Posterior cingulate gyrus (tissue), 11 donors: ENCODE results near the gene MBNL1.

Source experiments
- DNase-seq, 10 donors: peaks; one replicate each; pipeline versions ENCODE4 v3.0.0 to v3.0.0-alpha.2; 2020 to 2021; ENCODE audit warnings: mixed read lengths in 3 of 10
- intact Hi-C: fragments of 100-400 bp; cut with DNase I; formaldehyde crosslinking; loops from one replicate; pipeline ENCODE4 v1.15.1; 2023

Gene MBNL1

DNA sequence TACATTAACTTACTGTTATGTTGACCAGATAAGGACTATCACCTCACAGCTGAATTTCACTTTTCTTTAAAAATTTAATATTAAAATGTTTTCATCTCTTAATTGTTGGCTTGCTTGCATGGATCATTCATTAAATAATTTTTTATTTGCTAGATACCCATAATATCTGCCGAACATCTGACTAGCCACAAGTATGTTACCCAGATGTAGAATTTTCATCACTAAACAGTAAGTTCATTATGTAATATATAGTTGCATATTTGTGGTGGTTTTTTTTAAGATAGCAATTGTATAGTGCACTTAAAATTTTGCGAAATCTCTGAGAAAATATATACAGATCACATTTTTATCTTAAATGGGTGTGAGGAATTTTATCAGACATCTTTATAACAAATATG is 190.4 kb downstream of the MBNL1 start:
- no peak for DNase-seq
- intact Hi-C loops: no loop called here

DNA sequence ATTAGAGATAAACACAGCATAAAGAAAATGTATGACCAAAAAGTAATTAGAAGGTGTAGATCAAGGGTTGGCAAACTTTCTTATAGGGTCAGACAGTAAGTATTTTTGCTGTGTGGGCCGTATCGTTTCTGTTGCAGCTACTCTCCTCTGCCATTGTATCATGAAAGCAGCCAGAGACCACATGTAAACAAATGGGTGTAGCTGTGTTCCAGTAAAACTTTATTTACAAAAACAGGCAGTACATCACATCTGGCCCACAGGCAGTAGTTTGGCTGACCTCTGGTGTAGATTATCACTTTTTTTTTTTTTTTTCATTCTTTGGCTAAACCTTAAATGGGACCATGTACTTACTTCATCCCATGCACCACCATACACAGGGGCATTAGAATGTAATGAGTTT is 190.8 kb downstream of the MBNL1 start:
- intact Hi-C loops: no loop called here

DNA sequence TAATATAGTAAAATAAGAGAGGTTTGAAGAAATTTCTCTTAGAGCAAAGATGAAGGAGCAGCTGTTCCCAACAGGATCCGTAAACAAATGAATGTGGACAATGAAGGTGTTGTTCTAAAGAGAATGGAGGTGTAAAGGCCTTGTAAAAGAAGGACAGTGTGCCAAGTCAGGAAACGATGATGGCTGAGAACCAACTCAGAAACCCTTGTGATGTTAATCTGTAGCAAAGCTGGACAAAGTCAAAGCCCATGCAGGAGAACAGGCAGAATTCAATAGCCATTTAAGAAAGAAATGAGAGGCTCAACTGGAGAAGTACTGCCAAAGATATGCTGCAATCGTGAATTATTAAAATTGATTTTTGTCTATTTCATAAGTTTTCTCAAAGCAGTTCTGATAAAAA is 192.2 kb downstream of the MBNL1 start:
- DNase-seq: no peak

More for the DNA sequence above, 190.8 kb downstream of the MBNL1 start:
- no peak for DNase-seq

DNA sequence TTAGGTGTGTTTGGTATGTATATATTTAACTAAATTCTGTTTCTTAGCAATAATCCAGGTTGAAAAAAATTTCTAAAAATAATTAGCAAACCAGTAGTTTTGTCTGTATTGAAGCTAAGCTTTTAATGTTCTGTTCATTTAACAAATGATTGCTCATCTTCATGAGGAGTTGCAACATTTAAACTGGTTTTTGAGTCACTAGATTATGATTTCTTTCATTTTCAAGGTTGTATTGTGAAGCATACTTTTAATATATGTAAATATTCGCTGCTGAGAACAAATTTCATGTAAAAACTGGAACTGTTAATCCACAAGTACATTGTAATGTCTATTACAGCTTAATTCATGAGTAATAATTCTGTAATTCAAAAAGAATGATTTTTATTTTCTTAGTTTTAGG is 192.7 kb downstream of the MBNL1 start:
- DNase-seq: no peak
- intact Hi-C loops: no loop called here

More for the DNA sequence above, 192.2 kb downstream of the MBNL1 start:
- intact Hi-C loops: no loop called here

DNA sequence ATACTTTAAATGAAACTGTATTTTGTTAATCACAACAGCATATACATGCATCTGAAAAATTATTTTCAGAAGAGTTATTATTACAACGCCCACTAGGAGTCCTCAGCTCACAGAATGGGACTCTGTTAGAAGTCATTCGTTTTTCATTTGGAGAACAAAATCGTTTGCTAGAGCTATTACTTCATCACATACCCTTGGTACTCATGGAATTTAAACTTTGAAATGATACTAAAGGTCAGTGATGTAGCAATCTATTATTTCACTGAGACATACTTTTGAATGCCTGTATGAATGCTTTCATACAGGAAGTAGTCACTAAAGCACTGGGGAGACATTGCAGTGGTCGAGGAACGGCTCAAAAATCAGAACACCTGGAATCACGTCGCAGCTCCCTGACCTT is 198.1 kb downstream of the MBNL1 start:
- intact Hi-C loops: no loop called here
- no peak for DNase-seq

DNA sequence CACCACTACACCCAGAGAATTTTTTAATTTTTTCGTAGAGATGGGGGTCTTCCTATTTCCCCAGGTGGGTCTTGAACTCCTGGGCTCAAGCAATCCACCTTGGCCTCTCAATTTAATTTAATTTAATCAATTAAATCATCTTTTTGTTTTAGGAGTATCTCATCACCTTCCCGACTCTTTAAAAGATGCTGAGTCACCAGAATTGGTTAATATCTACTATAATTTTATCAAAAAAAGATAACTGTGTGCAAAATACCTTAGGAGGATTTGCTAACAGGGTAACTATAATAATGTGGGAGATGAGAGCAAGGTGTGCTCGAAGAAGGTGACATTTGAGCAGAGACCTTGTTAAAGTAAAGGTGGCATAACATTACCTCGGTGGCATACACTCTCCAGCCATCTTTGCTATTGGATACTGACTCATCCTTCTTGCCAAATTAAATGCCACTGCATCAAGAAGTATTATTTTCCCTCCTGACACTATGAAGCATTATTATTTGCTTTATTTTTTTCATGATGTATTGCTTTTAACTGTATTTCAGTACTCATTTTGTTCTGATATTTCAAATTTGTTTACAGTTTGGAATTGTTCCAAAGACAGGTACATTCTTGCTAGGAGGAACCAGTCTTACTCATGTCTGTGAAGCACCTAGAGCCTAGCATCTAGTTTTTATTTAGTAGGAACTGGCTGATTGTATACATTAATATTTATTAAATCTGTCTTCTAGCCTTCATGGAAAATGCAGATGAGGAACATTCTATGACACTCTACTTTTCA is 200.7 kb downstream of the MBNL1 start:
- intact Hi-C loops: loop anchor here (5.0 kb wide), 4 partner anchors 58 to 397 kb away; no protein-coding TSS in a partner anchor
- no peak for DNase-seq

DNA sequence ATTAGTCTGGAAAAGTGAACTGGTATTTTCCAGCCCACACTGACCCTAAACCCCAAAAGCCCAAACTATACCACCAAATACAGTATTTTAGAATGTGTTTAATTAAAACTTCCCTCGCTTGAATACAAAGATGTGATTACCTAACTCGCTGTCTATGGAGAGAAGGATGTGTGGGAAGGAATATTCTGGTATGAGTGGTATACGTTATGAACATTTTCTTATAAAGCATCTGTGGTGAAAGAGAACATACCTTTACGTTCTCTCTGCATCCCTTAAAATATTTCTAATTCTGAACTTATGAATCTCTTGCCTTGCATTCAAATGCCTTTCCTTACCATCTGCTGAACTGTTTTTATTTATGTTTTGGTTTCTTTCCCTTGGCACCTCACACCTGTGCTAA is 201.4 kb downstream of the MBNL1 start:
- intact Hi-C loops: loop anchor here (5.0 kb wide), 4 partner anchors 57 to 398 kb away; no protein-coding TSS in a partner anchor

DNA sequence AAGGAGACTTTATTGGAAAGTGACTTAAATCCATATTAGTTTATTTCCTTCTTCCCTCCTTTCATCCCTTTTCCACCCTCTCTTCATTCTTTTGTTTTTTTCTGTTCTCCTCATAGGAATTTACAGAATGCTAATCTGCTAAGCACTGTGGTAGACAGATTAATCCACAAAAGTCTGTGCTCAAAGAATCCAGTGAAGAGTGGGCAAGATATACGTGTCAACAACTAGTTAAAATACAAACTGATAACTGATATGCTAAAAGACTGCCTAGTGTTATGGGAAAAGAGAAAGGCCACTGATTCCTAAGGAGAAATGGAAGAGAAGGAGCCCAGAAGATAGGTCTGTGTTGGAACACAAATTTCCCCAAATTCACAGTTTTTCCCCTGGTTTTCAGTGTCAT is 202.2 kb downstream of the MBNL1 start:
- intact Hi-C loops: loop anchor here (5.0 kb wide), 4 partner anchors 56 to 399 kb away; no protein-coding TSS in a partner anchor
- DNase-seq: no peak

More for the DNA sequence above, 201.4 kb downstream of the MBNL1 start:
- DNase-seq: no peak

DNA sequence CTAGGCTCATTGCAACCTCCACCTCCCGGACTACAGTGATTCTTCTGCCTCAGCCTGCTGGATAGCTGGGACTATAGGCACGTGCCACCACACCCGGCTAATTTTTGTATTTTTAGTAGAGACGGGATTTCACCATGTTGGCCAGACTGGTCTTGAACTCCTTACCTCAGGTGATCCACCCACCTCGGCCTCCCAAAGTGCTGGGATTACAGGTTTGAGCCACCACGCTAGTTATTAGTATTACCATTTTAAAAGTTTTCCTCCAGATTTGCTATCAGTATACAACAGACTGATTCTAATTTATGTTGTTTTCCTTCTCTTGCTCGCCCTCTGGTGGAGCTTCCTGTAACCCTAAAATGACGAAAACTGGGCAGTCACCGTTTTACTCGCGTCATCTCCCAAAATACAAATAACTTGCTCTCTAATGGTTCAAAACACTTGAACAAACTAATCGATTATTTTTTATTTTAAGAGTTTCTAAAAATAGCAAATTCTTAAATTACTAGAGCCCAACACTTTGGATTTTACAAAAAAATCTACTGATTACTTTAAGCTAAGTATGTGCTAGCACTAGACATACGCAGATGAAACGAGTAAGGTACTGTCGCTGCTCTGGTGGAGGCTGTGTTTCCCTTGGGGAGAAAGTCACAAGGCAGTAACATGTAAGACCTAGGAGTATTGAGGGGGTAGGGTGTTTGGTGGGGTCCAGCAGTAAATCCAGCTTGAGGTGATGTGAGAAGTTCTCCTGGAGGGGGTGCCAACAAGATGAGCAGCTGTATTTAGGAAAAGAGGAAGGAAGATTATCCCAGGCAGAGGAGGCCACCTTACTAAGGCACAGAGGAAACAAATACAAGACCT is 203.3 kb downstream of the MBNL1 start:
- DNase-seq: peak in 8 of 10 donors; percentile 23 to 84 (median 60)
- intact Hi-C loops: loop anchor here (5.0 kb wide), 4 partner anchors 55 to 400 kb away; no protein-coding TSS in a partner anchor

DNA sequence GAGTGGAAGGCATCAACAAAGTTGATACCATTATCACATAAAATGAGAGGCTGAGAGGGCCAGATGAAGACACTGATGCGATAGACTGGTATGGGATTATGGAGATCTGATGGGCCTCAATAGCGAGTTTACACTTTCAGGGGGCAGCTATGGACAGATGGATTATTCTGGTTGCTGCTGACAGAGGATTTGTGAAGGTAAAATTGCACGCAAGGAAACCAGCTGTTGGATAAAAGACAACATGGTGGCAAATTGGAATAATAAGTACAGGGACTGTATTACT is 203.9 kb downstream of the MBNL1 start:
- DNase-seq: no peak
- intact Hi-C loops: loop anchor here (5.0 kb wide), 4 partner anchors 55 to 400 kb away; no protein-coding TSS in a partner anchor

DNA sequence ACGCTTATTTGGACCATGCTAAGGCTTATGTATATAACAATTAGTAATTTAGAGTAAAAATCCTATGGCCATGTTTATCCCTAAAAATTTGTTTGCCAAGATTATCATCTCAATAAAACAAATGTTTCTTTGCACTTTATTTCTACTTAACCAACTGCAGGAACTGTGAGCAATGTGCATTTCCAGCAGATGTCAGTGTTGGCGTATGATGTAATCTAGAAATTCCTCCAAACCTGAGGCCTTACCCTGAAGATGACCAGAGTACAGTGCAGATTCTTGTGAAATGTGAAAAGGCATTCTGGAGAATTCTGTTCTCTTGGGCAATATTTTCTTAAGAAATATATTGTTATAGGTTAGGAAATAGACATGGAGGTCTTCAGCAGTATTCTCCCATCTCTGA is 205.9 kb downstream of the MBNL1 start:
- intact Hi-C loops: loop anchor here (5.0 kb wide), 4 partner anchors 53 to 402 kb away; no protein-coding TSS in a partner anchor

DNA sequence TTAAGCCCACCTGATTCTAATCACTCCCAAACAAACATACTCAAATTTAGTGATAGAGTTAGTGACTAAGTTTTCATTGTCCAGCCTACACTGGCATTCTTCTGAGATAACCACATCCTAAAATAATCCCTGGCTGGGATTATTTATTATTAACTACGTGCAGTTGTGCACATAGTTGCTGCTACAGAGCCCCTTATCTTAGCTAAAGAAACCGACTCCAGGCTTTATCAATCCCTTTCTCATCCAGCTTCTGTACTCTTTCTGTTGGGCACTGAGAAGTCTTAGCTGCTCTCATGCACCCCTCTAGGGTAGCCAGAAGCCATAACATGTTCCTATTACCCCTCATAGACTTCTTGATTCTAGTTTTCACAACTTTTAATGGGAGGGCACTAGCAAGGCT is 208.7 kb downstream of the MBNL1 start:
- no peak for DNase-seq
- intact Hi-C loops: no loop called here

More for the DNA sequence above, 205.9 kb downstream of the MBNL1 start:
- peak in 1 of 10 donors; percentile 19 for DNase-seq

DNA sequence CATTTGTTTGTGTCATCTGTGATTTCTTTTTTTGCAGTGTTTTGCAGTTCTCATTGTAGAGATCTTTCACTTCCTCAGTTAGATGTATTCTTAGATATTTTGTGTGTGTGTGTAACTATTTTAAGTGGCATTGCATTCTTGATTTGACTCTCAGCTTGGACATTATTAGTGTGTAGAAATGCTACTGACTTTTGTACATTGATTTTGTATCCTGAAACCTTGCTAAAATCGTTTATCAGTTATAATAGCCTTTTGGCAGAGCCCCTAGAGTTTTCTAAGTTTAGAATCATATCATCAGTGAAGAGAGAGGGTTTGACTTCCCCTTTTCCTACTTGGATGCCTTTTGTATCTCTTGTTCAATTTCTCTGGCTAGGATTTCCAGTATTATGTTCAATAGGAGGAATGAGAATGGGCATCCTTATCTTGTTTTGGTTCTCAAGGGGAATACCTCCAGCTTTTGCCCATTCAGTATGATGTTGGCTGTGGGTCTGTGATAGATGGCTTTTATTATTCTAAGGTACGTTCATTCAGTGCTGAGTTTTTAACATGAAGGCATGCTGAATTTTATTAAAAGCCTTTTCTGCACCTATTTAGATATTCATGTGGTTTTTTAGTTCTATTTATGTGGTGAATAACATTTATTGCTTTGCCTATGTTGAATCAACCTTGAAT is 211.7 kb downstream of the MBNL1 start:
- DNase-seq: no peak
- intact Hi-C loops: no loop called here

DNA sequence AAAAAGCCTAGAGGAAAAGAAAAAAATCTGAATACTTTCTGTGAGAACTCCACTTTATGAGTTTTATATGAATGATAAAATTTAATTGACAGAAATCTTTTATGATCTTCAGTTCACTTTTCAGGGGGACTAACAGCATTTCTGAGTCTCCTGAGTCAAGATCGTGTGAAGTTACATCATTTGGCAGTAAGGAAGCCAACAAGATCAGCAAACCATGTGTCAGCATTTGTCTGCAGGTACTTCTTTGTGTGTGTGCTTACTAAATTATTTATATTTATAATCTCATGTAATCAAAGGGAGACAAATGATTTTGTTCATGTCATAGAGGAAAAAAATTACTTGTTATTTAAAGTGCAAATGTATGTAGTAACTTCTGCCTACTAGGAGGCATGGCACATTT is 217.6 kb downstream of the MBNL1 start:
- no peak for DNase-seq
- intact Hi-C loops: no loop called here

DNA sequence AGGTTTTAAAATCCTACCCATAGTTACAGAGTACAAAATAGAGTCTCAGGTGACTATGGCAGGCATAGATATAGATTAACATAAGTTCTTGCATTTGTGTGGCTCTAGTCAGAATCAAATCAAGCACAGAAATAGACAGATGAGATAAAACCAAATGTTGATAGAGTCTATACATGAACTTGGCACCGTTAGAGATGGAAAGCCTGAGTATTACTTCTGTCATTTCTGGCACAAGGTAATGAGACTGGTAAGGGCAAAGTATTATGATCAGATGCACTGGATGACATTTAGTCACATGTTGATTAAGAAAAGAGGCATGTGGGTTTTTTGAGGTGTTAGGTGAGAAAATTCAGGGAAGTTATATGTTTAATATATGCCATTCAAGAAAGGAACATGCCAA is 219.7 kb downstream of the MBNL1 start:
- DNase-seq: no peak
- intact Hi-C loops: no loop called here

DNA sequence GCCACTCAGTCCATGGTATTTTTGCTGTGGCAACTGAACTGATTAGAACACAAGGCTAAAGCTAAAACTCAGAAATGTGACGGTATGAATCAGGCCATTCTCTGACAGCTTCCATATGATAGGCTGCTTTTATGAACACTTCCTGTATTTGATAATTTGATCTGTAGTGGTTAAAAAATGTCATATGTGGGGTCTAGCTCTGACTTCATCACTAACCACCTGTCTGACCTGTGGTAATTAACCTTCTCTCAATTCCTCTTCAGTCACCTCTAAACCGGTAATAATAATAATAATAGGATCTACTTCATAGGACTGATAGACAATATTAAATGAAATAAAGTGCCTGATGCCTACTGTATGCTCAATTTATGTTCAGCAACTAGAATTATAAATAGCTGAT is 223.2 kb downstream of the MBNL1 start:
- no peak for DNase-seq
- intact Hi-C loops: no loop called here

DNA sequence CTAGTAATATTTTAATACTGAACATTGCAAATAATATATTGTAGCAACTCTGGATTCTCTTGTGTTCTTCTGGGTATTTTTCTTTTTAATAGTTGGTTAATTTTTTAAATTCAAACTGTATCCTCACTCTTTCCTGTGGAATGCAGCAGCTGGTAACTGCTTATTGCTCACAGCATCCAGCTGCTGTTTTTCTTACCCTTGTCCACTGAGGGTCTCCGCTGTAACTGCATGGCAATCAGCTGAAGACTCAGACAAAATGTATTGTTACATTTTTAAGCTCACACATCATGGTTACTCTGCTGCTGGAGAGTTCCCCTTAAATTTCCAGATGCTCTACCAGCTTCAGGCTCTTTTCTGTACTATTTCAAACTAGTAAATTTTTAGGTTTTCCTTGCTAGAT is 227.6 kb downstream of the MBNL1 start:
- no peak for DNase-seq
- intact Hi-C loops: no loop called here

DNA sequence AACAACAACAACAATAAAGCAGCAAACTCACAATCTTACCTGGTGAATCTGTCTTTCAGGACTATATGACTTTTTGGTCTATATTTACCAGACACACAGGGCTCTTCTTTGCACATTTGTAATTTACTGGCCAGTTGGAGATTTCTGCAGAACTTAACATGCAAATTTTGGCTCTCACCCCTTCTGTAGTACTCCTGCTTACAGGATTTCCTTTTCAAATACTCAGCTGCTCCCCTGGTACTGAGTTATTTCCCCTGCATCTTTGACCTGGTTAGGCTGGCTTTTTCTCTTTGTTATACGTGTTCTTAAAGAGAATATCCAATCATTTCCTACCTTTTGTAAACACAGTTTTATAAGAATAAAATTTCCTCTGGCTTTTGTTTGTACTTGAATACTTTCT is 228.0 kb downstream of the MBNL1 start:
- intact Hi-C loops: no loop called here
- DNase-seq: no peak

DNA sequence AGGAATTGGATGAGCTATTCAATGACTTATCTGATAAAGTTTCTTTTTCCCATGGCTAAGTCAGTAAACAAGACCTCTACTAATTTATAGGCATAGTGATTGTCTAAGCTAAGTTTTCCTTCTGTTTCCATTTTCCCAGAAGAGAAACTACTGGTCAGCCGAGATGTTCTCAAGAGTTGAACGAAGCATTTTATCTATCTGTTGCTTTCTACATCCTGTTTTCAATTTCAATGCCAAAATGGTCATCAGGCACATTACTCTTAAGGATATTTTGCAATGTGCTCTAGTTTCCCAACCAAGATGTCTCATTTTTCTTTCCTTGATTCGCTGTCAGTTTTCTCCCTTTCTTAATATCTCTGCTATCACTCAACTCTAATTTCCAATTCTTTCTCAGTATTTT is 228.7 kb downstream of the MBNL1 start:
- intact Hi-C loops: no loop called here
- no peak for DNase-seq

DNA sequence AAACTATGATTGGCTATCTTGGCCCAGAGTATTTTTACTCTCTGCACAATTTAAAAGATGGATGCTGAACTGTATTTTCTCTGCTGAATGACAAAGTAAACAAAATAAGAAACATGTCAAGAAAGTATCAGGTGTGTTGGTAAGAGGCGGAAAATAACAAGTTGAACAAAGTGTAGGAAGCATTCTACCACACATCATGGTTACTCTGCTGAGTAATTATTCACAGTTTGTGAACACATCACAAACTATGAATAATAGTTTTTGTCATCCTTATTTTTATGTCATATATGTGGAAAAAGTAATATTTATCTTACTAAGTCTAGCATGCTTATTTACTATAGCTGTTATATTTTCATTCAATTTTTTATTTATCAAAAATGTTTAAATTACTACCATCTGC is 229.2 kb downstream of the MBNL1 start:
- intact Hi-C loops: no loop called here
- no peak for DNase-seq

DNA sequence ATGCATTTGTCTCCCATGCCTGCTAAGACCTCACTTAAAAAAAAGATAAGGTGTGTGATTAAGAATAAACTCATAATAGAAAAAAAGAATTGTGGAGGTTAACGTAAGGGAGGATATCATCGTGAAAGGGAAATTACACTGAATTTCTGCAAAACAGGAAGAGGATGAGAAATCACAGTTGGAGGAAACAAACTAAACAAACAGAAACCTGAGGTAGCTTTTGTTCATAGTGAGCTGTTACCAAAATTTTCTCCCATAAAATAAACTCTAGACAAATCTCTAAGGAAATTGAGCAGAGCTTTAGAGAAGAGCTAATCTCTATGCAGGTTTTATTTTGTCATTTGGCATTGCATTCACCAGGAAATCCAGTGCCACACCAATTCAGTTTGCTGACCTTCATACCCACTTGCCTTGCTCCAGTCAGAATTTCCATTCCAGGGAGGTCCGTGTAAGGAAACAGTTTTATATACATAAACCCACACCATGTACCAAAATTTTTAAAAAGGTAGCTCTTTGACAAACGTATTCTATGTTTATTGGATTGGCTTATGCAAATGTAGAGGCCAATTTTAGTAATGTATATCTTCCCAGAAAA is 231.2 kb downstream of the MBNL1 start:
- intact Hi-C loops: no loop called here
- no peak for DNase-seq
